Esophagus (tissue), 2 donors: ENCODE measurements around the gene GCK. TPM values are rescaled to one million over a fixed set of nuclear protein-coding genes. Genes with fewer than 3 reads are reported as not detected.
"Not testable (repeated sequence)": the region's sequence is repeated elsewhere in the genome, so short reads cannot be mapped to it uniquely, and the experiment has no call there.

Experiments
- H3K27ac ChIP-seq, 2 donors: one replicate each; pipeline ENCODE4 v1.5.1; 2013; ENCODE audit warnings: low read depth in 2 of 2, mild to moderate bottlenecking in 2 of 2, inconsistent platforms in 1 of 2, low read length in 1 of 2, moderate library complexity in 1 of 2
- H3K27me3 ChIP-seq, 2 donors: one replicate each; pipeline ENCODE4 v1.6.1; 2013; ENCODE audit warnings: low read length in 2 of 2, control low read depth in 1 of 2, mild to moderate bottlenecking in 1 of 2; ENCODE audit not compliant: insufficient read depth in 2 of 2, control insufficient read depth in 1 of 2
- H3K36me3 ChIP-seq, 2 donors: one replicate each; pipeline ENCODE4 v1.6.1; 2013; ENCODE audit warnings: low read length in 1 of 2; ENCODE audit not compliant: control insufficient read depth in 2 of 2, insufficient read depth in 2 of 2
- H3K4me1 ChIP-seq, 2 donors: one replicate each; pipeline ENCODE4 v1.6.1; 2013; ENCODE audit warnings: low read length in 1 of 2; ENCODE audit not compliant: control insufficient read depth in 2 of 2, insufficient read depth in 2 of 2
- H3K4me3 ChIP-seq, 2 donors: one replicate each; pipeline ENCODE4 v1.5.1; 2013; ENCODE audit warnings: low read length in 2 of 2, mild to moderate bottlenecking in 2 of 2, low read depth in 1 of 2, moderate library complexity in 1 of 2
- H3K9me3 ChIP-seq, 2 donors: one replicate each; pipeline ENCODE4 v1.6.1; 2013; ENCODE audit warnings: mild to moderate bottlenecking in 2 of 2, low read depth in 1 of 2, low read length in 1 of 2, moderate library complexity in 1 of 2; ENCODE audit not compliant: control insufficient read depth in 2 of 2, insufficient read depth in 1 of 2
- WGBS, 2 donors: extraction: QIAGEN DNeasy Blood & Tissue Kit; methylation state at CpG; one replicate each; pipeline ENCODE4 v1.1.7; 2013; 5-methylcytosine and 5-hydroxymethylcytosine counted together
- polyA plus RNA-seq, 2 donors: library from polyadenylated mRNA; stranded (reverse); fragments of 200-250 nt; gene quantifications; one replicate each; pipeline ENCODE4 v1.2.3, GENCODE V29; 2013
- donor health status: healthy with polysubstance abuse.
- donor health status: Bipolar disorder and iron deficiency.

Gene GCK
- polyA plus RNA-seq, 2 donors: 0.18 to 0.27 TPM

DNA sequence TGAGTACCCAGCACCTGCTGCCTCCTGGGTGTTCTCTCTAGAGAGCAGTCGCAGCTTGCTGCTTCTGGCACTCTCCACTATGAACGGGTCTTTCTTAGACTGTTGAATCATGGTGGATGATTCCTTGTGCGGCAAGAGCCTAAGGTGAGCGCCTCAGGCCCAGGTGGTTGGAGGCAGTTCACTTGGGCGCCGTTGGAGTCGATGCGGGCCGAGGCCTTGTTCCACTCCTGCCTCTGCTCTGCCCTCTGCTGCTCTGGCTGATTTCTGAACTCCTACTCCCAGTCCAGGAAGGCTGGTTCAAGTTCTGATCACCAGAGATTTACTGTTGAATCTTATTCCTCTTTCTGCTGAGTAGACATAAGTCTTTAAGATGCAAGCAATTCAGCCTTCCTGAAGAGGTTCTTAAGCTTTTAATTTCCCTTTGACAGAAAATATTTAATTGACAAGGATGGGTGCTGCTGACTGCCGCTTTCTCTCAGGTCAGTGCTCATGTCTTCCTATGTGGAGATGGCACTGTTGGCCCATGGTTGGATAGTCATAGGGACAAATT is 22.0 kb upstream of the GCK start:
- Histone ChIP-seq H3K27ac (no peak overlapping the region), H3K36me3 (peaks cover 20 to 44% of the 10 kb centered on the region in 2 donors), H3K4me3 (no peak overlapping the region), H3K9me3 (no peaks in the 10 kb centered on the region), H3K4me1 (no peaks in the 10 kb centered on the region), H3K27me3 (no peaks in the 10 kb centered on the region)
- WGBS, 2 donors: 91% methylated on average over 10 of the region's 10 CpGs

DNA sequence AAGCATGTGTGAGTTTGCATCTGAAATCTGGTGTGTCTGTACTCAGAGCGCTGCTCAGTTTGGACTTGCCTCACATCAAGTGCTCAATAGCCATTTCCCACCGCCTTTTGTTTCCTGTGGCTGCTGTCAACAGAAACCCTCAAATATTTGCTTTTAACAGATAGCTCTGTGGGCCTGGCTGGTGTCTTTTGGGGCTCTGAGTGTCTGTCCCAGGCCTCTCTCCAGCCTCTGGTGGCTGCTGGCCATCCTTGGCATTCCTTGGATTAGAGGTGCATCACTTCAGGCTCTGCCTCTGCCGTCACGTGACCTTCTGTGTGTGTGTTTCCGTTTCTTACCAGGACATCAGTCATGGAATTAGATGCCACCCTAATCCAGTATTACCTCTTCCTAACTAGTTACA is 20.9 kb upstream of the GCK start:
- peaks cover 20 to 47% of the 10 kb centered on the region in 2 donors for H3K36me3 ChIP-seq
- WGBS, 2 donors: 78 to 85% methylated on average over 5 of the region's 5 CpGs
- H3K9me3 ChIP-seq: no peaks in the 10 kb centered on the region
- H3K27ac ChIP-seq: no peak overlapping the region
- no peak overlapping the region for H3K4me3 ChIP-seq
- H3K4me1 ChIP-seq: no peaks in the 10 kb centered on the region
- no peaks in the 10 kb centered on the region for H3K27me3 ChIP-seq

DNA sequence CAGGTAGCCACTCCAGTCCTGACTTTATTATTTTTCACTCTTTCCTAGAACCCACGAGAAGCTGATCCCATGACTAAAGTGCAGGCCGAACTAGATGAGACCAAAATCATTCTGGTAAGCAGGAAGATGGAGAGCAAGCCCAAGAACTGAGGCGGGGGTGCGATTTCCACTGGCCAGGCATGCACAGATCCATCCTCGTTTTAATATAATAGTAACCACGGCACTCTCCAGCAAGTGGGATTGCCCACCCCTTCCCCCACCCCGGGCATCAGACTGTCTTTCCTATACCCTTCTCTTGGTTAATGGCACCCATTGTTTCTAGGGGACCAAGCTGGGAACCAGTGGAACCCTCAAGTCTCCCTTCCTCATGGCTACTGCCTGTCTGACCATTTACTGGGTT is 18.8 kb upstream of the GCK start:
- no peak overlapping the region for H3K27ac ChIP-seq
- H3K4me3 ChIP-seq: no peak overlapping the region
- 93 to 95% methylated on average over 7 of the region's 7 CpGs for WGBS, 2 donors
- no peaks in the 10 kb centered on the region for H3K27me3 ChIP-seq
- H3K9me3 ChIP-seq: no peaks in the 10 kb centered on the region
- peaks cover 19 to 44% of the 10 kb centered on the region in 2 donors for H3K36me3 ChIP-seq
- no peaks in the 10 kb centered on the region for H3K4me1 ChIP-seq

DNA sequence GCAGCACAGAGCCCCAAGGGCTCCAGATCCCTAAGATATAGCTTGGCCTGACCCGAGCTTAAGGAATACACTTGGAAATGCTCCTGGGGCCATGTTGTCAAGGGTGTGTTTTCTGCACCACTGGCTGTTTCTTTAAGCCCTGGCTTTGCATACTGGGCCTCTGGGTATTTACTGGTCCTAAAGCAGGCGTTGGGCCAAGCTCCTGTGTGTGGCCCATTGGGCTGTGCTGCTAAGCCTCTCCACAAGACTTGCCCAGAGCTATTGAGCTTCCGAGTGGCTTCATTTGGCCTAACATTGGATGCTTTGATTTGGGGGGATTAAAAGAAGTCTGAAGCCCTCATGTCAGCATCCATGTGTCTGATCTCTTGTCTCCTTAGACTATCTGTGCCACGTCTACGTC is 16.8 kb upstream of the GCK start:
- H3K9me3 ChIP-seq: no peaks in the 10 kb centered on the region
- no peak overlapping the region for H3K4me3 ChIP-seq
- WGBS, 2 donors: 91% methylated on average over 5 of the region's 5 CpGs
- H3K4me1 ChIP-seq: no peaks in the 10 kb centered on the region
- H3K27ac ChIP-seq: no peak overlapping the region
- H3K27me3 ChIP-seq: no peaks in the 10 kb centered on the region
- peaks cover 10 to 38% of the 10 kb centered on the region in 2 donors for H3K36me3 ChIP-seq

DNA sequence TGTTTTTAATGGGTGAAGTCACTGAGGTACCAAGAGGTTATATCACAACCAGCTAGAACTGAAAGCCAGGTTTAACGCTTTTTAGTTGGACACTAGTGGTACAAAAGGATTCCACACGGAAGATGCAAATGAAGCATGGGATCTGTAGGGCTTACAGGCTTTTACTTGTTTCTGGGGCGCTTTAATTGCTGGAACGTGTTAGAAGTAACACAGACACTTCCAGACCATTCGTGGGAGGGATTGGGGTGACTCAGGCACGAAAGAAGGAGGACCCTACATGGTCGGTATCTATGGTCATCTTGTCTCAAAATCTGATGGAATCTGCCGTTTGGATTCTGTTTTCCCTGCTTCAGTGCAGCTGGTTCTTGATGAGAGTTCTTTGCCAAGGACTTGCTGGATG is 12.6 kb upstream of the GCK start:
- 24 to 29% methylated on average over 8 of the region's 8 CpGs for WGBS, 2 donors
- no peaks in the 10 kb centered on the region for H3K4me1 ChIP-seq
- H3K27me3 ChIP-seq: no peaks in the 10 kb centered on the region
- peak overlapping the region in 1 of 2 donors; percentile 79 for H3K4me3 ChIP-seq
- peaks cover 0 to 11% of the 10 kb centered on the region in 2 donors for H3K36me3 ChIP-seq
- H3K9me3 ChIP-seq: no peaks in the 10 kb centered on the region
- H3K27ac ChIP-seq: peak overlapping the region in 1 of 2 donors; percentile 30

DNA sequence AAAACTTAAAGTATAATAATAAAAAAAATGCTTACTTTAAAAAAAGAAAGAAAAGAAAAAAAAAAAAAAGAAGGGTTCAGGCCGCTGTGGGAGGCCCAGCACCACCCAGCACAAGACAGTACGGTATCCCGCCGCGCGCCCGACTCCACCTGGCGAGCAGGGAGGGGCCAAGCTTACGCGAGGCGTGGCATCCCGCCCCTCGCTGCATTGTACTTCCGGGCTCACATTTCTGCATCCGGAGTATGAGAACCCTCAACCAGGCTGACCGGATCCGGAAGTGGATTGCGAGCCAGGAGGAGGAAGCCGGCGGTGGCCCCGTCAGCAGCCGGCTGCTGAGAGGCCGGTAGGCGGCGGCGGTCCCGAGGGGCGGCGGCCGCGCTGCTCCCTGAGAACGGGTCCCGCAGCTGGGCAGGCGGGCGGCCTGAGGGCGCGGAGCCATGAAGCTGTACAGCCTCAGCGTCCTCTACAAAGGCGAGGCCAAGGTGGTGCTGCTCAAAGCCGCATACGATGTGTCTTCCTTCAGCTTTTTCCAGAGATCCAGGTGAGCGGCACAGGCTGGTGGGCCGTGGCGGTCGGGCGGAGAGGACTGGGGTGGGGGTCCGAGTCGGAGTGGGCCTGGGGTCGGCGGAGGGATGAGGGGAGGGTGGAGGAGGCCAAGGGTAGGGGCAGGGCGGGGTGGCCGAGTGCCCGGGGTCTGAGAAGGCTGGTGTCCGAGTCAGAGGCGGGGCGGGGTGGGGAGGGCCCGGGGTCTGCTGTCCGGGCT is 11.6 kb upstream of the GCK start, which contains the start of gene YKT6:
Gene YKT6 (plus strand): TSS at position 280 of the 763 bp plus-strand sequence. CDS start 158 bp downstream, at position 438.
- Histone ChIP-seq H3K4me1 (no peaks in the 10 kb centered on the region), H3K27ac (peak within 1 kb of the TSS; percentile 71 to 79), H3K9me3 (no peaks in the 10 kb centered on the region), H3K4me3 (peak within 1 kb of the TSS; percentile 79 to 98), H3K27me3 (no peaks in the 10 kb centered on the region), H3K36me3 (peaks cover 0 to 6% of the 10 kb centered on the region in 2 donors)
- 1% methylated on average over 57 to 58 of the region's 58 CpGs for WGBS, 2 donors

DNA sequence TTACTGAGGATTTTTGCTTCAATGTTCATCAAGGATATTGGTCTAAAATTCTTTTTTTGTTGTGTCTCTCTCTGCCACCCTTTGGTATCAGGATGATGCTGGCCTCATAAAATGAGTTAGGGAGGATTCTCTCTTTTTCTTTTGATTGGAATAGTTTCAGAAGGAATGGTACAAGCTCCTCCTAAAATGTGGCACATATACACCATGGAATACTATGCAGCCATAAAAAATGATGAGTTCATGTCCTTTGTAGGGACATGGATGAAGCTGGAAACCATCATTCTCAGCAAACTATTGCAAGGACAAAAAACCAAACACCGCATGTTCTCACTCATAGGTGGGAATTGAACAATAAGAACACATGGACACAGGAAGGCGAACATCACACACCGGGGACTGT is 10.9 kb upstream of the GCK start:
- H3K9me3 ChIP-seq, H3K27me3 ChIP-seq, H3K4me1 ChIP-seq, H3K27ac ChIP-seq, H3K4me3 ChIP-seq, H3K36me3 ChIP-seq: not testable (repeated sequence)
- WGBS, 2 donors: 87 to 90% methylated on average over 3 of the region's 3 CpGs

DNA sequence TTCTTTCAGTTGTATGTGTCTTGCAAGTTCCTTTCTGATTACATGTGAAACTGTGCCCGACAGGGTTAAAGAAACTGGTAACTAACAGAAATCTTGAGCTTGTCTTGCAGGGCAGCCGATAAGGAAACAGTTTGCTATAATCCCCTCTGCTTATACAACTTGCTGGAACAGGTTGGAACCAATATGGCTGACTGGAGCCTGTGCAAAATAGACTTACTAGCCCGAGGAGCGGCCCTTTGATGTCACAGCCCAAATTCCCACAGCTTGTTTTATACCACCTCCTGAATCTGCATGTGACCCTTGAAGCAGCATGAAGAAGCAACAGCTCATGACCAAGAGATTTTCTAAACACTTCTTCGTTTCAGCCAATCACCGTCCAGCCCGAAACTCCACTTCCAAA is 8.2 kb upstream of the GCK start:
- H3K27ac ChIP-seq: no peak overlapping the region
- H3K36me3 ChIP-seq: no peaks in the 10 kb centered on the region
- H3K9me3 ChIP-seq: no peaks in the 10 kb centered on the region
- no peaks in the 10 kb centered on the region for H3K4me1 ChIP-seq
- 69 to 73% methylated on average over 7 of the region's 7 CpGs for WGBS, 2 donors
- H3K4me3 ChIP-seq: no peak overlapping the region
- H3K27me3 ChIP-seq: no peaks in the 10 kb centered on the region

DNA sequence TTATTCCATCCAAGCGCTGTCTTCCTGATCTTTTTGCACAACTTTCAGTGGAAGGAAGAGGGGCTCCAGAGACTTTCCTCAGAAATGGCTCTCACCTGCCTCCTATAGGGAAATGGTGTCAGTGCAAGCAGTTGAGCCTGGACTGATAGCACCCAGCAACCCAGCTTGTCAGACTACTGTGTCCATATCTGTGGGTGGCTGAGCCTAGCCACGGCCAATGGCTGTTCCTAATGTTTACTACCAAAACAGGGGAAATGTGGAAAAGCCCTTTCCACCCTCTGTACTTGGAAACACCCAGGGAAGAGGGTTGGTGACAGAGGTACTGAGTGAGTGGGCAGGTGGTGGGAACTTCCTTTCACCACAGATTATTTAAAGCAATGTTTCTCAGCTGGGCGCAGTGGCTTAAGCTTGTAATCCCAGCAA is 7.2 kb upstream of the GCK start:
- Histone ChIP-seq H3K27me3 (no peaks in the 10 kb centered on the region), H3K27ac (no peak overlapping the region), H3K4me3 (no peak overlapping the region), H3K9me3 (no peaks in the 10 kb centered on the region), H3K4me1 (no peaks in the 10 kb centered on the region), H3K36me3 (no peaks in the 10 kb centered on the region)
- WGBS, 2 donors: 42 to 48% methylated on average over 3 of the region's 3 CpGs

DNA sequence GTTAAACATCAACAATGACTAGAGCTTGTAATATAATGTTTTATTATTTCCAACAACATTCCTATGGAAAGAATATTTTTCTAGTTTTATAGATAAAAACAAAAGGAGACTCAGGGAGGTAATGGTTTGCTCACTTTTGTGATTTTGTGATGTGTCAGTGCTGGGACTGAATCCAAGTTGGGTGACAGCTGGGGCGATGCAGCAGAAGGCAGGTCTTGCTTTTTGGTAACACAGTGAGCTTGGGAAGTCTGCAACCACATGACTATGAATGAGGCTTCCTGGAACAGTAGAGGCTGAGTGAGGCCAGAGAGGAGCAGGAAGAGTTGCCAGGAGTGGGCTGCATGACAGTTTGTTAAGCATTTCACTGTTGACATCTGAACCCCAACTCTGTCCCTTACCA is 6.7 kb upstream of the GCK start:
- no peak overlapping the region for H3K27ac ChIP-seq
- 25 to 44% methylated on average over 1 of the region's 1 CpG for WGBS, 2 donors

More for the DNA sequence above, 6.7 kb upstream of the GCK start:
- Histone ChIP-seq H3K27me3 (no peaks in the 10 kb centered on the region), H3K4me1 (no peaks in the 10 kb centered on the region), H3K4me3 (no peak overlapping the region), H3K36me3 (no peaks in the 10 kb centered on the region), H3K9me3 (no peaks in the 10 kb centered on the region)
